B cell (primary cell): ENCODE measurements around the gene TSC22D4.

Source experiments
- CTCF ChIP-seq: fragments of 200-600 bp; IDR thresholded peaks from one replicate; pipeline ENCODE4 v1.8.0; 2022; ENCODE audit warnings: antibody characterized with exemption, mild to moderate bottlenecking
- EZH2 ChIP-seq: IDR thresholded peaks from 2 replicates; pipeline ENCODE4 v1.6.1; 2012; ENCODE audit warnings: borderline replicate concordance, low read depth, mild to moderate bottlenecking, moderate library complexity, low read length; ENCODE audit not compliant: insufficient read depth, poor library complexity, severe bottlenecking

- TF ChIP-seq EZH2: no peak
- no peak for TF ChIP-seq CTCF
These were observed 49.1 kb downstream of the TSC22D4 start, which contains the start of gene MEPCE for GRCh38 chr7:100429637-100430492.
